Measurements from ENCODE around the gene RAB36. TPM values are rescaled to one million over a fixed set of nuclear protein-coding genes. Genes with fewer than 3 reads are reported as not detected.

RAB36 gene
- total and polyA plus RNA-seq, 8 donors: 3.8 to 15.0 (median 10.1) TPM

DNA sequence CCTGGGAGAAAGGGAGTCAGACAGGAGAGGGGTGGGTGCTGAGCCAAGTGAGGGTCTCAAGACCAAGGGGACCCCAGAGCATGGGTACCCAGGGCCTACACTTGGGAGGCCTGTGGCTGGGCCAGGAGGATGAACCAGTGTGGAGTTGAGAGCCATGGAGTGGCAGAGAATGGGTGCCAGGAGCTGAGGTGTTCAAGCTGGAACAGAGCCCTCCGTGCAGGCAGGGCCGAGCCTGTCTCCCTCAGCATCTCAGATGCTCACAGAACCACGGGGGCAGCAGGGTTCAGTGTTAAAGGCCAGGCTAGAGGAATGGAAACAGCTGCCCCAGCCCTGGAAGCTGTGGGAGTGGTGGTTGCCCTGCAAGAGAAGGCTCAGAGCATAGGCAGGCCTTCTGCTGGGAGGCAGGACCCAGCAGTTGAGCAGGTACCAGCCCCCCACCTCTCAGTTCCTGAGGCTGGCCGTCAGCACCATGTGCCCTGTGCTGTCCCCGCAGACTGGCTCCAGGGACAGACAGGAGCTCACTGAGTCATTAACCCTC is 35.8 kb upstream of the RAB36 start:
- H3K36me3 ChIP-seq: no peaks in the 10 kb centered on the region
- intact Hi-C loops (cut with DNase I): no loop called here
- no peak for DNase-seq
- H3K9me3 ChIP-seq: no peaks in the 10 kb centered on the region
- no peak for TF ChIP-seq CTCF (IDR thresholded peaks at IDR 0.05)
- no peak overlapping the region for H3K4me3 ChIP-seq
- H3K27ac ChIP-seq: no peak overlapping the region
- ATAC-seq: no peak
- no peaks in the 10 kb centered on the region for H3K27me3 ChIP-seq
- no peaks in the 10 kb centered on the region for H3K4me1 ChIP-seq

GRCh38 chr22:23110190-23110921 is 34.9 kb upstream of the RAB36 start:
- no peak for TF ChIP-seq CTCF (IDR thresholded peaks at IDR 0.05)
- DNase-seq: no peak
- Histone ChIP-seq H3K27me3 (no peaks in the 10 kb centered on the region), H3K4me3 (no peak overlapping the region), H3K9me3 (no peaks in the 10 kb centered on the region), H3K4me1 (no peaks in the 10 kb centered on the region), H3K27ac (no peak overlapping the region), H3K36me3 (no peaks in the 10 kb centered on the region)
- intact Hi-C loops (cut with DNase I): no loop called here
- ATAC-seq: no peak

- no peaks in the 10 kb centered on the region for H3K27me3 ChIP-seq
- no peak overlapping the region for H3K27ac ChIP-seq
- no peak for ATAC-seq
- no peaks in the 10 kb centered on the region for H3K4me1 ChIP-seq
- no peaks in the 10 kb centered on the region for H3K36me3 ChIP-seq
- intact Hi-C loops (cut with DNase I): no loop called here
- DNase-seq: no peak
- H3K4me3 ChIP-seq: no peak overlapping the region
- no peaks in the 10 kb centered on the region for H3K9me3 ChIP-seq
- TF ChIP-seq CTCF (IDR thresholded peaks at IDR 0.05): no peak
Measured at GRCh38 chr22:23110922-23111527, 34.3 kb upstream of the RAB36 start.

- H3K27me3 ChIP-seq: no peaks in the 10 kb centered on the region
- H3K4me3 ChIP-seq: no peak overlapping the region
- no peak for TF ChIP-seq CTCF (IDR thresholded peaks at IDR 0.05)
- no peak overlapping the region for H3K27ac ChIP-seq
- no peaks in the 10 kb centered on the region for H3K4me1 ChIP-seq
- H3K36me3 ChIP-seq: no peaks in the 10 kb centered on the region
- ATAC-seq (no peak), DNase-seq (no peak)
- intact Hi-C loops (cut with DNase I): no loop called here
- no peaks in the 10 kb centered on the region for H3K9me3 ChIP-seq
Measured at GRCh38 chr22:23112472-23113012, 32.7 kb upstream of the RAB36 start.
